K562 (cell line): ENCODE results near the gene SPSB1. TPM values are rescaled to one million over a fixed set of nuclear protein-coding genes. Genes with fewer than 3 reads are reported as not detected.

ENCODE experiments used
- ATAC-seq: fragments of 200-7000 bp; cut with Tn5 transposase; 3 replicates; pipeline ENCODE4 v1.9.1; 2020; ENCODE audit warnings: moderate library complexity
- BruUV-seq: library from RNA; stranded (reverse); fragments of 400-500 nt; replicated peaks from 2 replicates; lab custom pipeline; 2021; lab: Mats Ljungman, UMichigan
- CTCF ChIA-PET: fragments of 300-600 bp; formaldehyde crosslinking; extraction: SDS; loops from one replicate; lab custom pipeline; 2021; ENCODE audit warnings: low intra/inter-chr PET ratio; lab: Yijun Ruan, JAX
- POLR2A ChIA-PET: fragments of 300-600, 350-650 bp; sonication (Branson Sonifier 250); formaldehyde crosslinking; extraction: SDS; loops from one replicate; lab custom pipeline; 2021; ENCODE audit warnings: antibody characterized with exemption, inconsistent platforms; lab: Yijun Ruan, JAX
- DNase-seq, 4 experiments: peaks; one replicate each; pipeline versions ENCODE4 v3.0.0 to v3.0.0-alpha.2; 2011 to 2018; ENCODE audit warnings: low spot score in 3 of 4, mixed read lengths in 3 of 4; ENCODE audit errors: extremely low read depth in 1 of 4
- FAIRE-seq: peaks from 2 replicates; lab custom pipeline; 2011; peaks lifted over from hg19 to GRCh38; lab: Jason Lieb, UNC
- H2AFZ ChIP-seq: 2 replicates; pipeline ENCODE4 v1.6.0; 2011; ENCODE audit warnings: low read depth, low read length, control low read depth, inconsistent platforms
- H3K27ac ChIP-seq: fragments of 200-600 bp; 3 replicates; pipeline ENCODE4 v1.8.0; 2011; ENCODE audit warnings: low read depth, mild to moderate bottlenecking, control low read depth, inconsistent platforms, low read length, moderate library complexity, mixed read lengths; ENCODE audit errors: extremely low read depth
- H3K27me3 ChIP-seq, 2 experiments: fragments of 300-600 bp in 1 of 2; 2 replicates in 1 of 2; 3 replicates in 1 of 2; pipeline versions ENCODE4 v1.6.0 to v1.8.0; 2011; ENCODE audit warnings: inconsistent platforms in 2 of 2, low read length in 2 of 2, mild to moderate bottlenecking in 1 of 2, mixed read lengths in 1 of 2, moderate library complexity in 1 of 2; ENCODE audit not compliant: control insufficient read depth in 2 of 2, insufficient read depth in 2 of 2
- H3K36me3 ChIP-seq: fragments of 300-600 bp; 3 replicates; pipeline ENCODE4 v1.8.0; 2011; ENCODE audit warnings: mild to moderate bottlenecking, low read length, inconsistent platforms; ENCODE audit not compliant: control insufficient read depth, insufficient read depth
- H3K4me1 ChIP-seq, 2 experiments: fragments of 200-600 bp in 1 of 2; replicated peaks in 1 of 2; 2 replicates in 1 of 2; 3 replicates in 1 of 2; pipeline versions ENCODE4 v1.5.1 to v1.8.0; 2011; ENCODE audit warnings: inconsistent platforms in 2 of 2, low read length in 2 of 2, mild to moderate bottlenecking in 1 of 2, mixed read lengths in 1 of 2, moderate library complexity in 1 of 2; ENCODE audit not compliant: control insufficient read depth in 2 of 2, insufficient read depth in 2 of 2
- H3K4me2 ChIP-seq: 2 replicates; pipeline ENCODE4 v1.6.1; 2011; ENCODE audit warnings: low read length, control low read depth, inconsistent platforms, mixed read lengths; ENCODE audit not compliant: insufficient read depth
- H3K4me3 ChIP-seq: fragments of 200-600 bp; sonication (generic), shearing (Covaris generic); 2 replicates; pipeline ENCODE4 v1.5.1; 2016; ENCODE audit warnings: control low read depth, inconsistent platforms
- H3K79me2 ChIP-seq: fragments of 200-600 bp; 3 replicates; pipeline ENCODE4 v1.8.0; 2011; ENCODE audit warnings: low read length, inconsistent platforms; ENCODE audit not compliant: control insufficient read depth, insufficient read depth
- H3K9ac ChIP-seq, 2 experiments: 2 replicates each; pipeline versions ENCODE4 v1.6.0 to v1.6.1; 2011; ENCODE audit warnings: low read depth in 2 of 2, low read length in 2 of 2, control low read depth in 1 of 2, inconsistent platforms in 1 of 2, mild to moderate bottlenecking in 1 of 2, mixed read lengths in 1 of 2; ENCODE audit not compliant: insufficient read depth in 1 of 2
- H3K9me1 ChIP-seq: one replicate; pipeline ENCODE4 v1.6.0; 2011; ENCODE audit warnings: inconsistent platforms, mild to moderate bottlenecking, low read length, moderate library complexity; ENCODE audit not compliant: control insufficient read depth, insufficient read depth
- H3K9me3 ChIP-seq: replicated peaks from 2 replicates; pipeline ENCODE4 v1.5.1; 2011; ENCODE audit warnings: low read depth, low read length, inconsistent platforms; ENCODE audit not compliant: control insufficient read depth, insufficient read depth
- H4K20me1 ChIP-seq: replicated peaks from 2 replicates; pipeline ENCODE4 v1.6.1; 2011; ENCODE audit warnings: low read length, inconsistent platforms, mixed read lengths; ENCODE audit not compliant: control insufficient read depth, insufficient read depth
- CBX1 ChIP-seq: sonication (generic); IDR thresholded peaks from 2 replicates; pipeline ENCODE4 v1.6.1; 2016; ENCODE audit warnings: antibody characterized with exemption, low read depth, mild to moderate bottlenecking
- ZNF766 ChIP-seq: fragments of 200-800 bp; sonication (Bioruptor generic); conservative IDR thresholded peaks from 2 replicates; pipeline ENCODE4 v1.6.1; 2016; ENCODE audit warnings: missing genetic modification characterization, missing compliant biosample characterization
- WGBS: fragments of 100-300 bp; shearing (Covaris generic); methylation state at CpG from one replicate; pipeline ENCODE4 v1.1.6; 2016; ENCODE audit warnings: low coverage, mixed read lengths; ENCODE audit not compliant: insufficient coverage; ENCODE audit errors: missing lambda C conversion rate; 5-methylcytosine and 5-hydroxymethylcytosine counted together
- in situ Hi-C: fragments of 300-500 bp; cut with MboI; formaldehyde crosslinking; loops from 4 replicates; pipeline ENCODE4 v1.15.0; 2018; ENCODE audit warnings: inconsistent platforms, mixed read lengths
- intact Hi-C: fragments of 100-400 bp; cut with micrococcal nuclease; formaldehyde crosslinking; loops from 2 replicates; pipeline ENCODE4 v1.14.2; 2022
- polyA plus RNA-seq, 8 experiments: library from polyadenylated mRNA; depleted of rRNA in 4 of 8; stranded (reverse) in 5 of 8; unstranded in 3 of 8; fragments of >200 nt; fragmentation: Nextera tagmentation in 2 of 8; fragmentation: Illumina TruSeq in 1 of 8; extraction: Ambion mirVana in 2 of 8; extraction: Trizol in 1 of 8; gene quantifications; 2 replicates each; pipeline versions ENCODE4 v1.2.1 to v1.2.3, GENCODE V29; 2011 to 2014; ENCODE audit warnings: inconsistent platforms in 1 of 8, missing spikeins in 1 of 8
- total RNA-seq, 7 experiments: library from RNA; depleted of rRNA in 6 of 7; stranded (reverse); fragments of >200 nt in 6 of 7; fragmentation: Illumina TruSeq in 2 of 7; extraction: Trizol in 2 of 7; gene quantifications; 2 replicates each; pipeline versions ENCODE4 v1.2.1 to v1.2.3, GENCODE V29; 2011 to 2021; ENCODE audit warnings: low replicate concordance in 1 of 7
- TF ChIP-seq, protein P1 (sequence below): fragments of 250-450 bp; sonication (Bioruptor Pico); IDR thresholded peaks from 2 replicates; pipeline ENCODE4 v1.8.0; 2021; ENCODE audit warnings: moderate library complexity, mild to moderate bottlenecking, inconsistent platforms
- TF ChIP-seq, protein P2 (sequence below), 2 experiments: IDR thresholded peaks; 2 replicates each; pipeline ENCODE4 v1.6.1; 2012; ENCODE audit warnings: improper control_type of control experiment in 2 of 2, low read depth in 2 of 2, low read length in 2 of 2, borderline replicate concordance in 1 of 2
- TF ChIP-seq, protein P3 (sequence below): sonication (generic); formaldehyde crosslinking; IDR thresholded peaks from 2 replicates; pipeline ENCODE4 v1.8.1; 2023; ENCODE audit warnings: mild to moderate bottlenecking, missing genetic modification reagents

SPSB1 gene
- total and polyA plus RNA-seq, 9 of the 15 experiments (the other 6 are each of a cell fraction or from before 2014, with no cell fraction given), result 0.06 to 0.35 (median 0.14) TPM; not detected in 6

DNA sequence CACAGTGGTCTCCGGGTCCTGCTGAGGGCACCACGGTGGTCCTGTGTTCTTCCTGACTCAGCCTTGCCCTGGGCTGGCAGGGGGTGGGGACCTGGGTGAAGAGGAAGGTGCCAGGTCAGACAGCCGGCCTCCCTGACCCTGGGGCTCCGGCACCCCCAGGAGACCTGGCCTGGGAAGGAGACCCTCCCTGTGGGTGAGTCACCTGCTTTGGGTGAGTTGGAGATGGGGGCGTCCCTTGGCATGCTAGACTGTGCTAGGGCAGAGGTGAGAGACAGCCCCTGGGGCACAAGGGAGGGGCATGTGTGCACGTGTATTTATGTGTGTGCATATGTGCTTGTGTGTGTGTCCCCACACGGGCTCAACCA is 23.4 kb downstream of the SPSB1 start:
- intact Hi-C loops, result no loop called here
- BruUV-seq, result no TSS peak
- no peak for DNase-seq
- H3K27me3 ChIP-seq, result peaks cover 53 to 96% of the 10 kb centered on the region in 2 experiments; a peak in 4 of 5 replicates
- H3K4me1 ChIP-seq, result peaks cover 0 to 26% of the 10 kb centered on the region in 2 experiments; a peak in 4 of 5 replicates
- no peak overlapping the region for H3K27ac ChIP-seq
- H3K4me2 ChIP-seq, result no peak overlapping the region
- TF ChIP-seq, protein P1, sequence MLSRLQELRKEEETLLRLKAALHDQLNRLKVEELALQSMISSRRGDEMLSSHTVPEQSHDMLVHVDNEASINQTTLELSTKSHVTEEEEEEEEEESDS (CRISPR knock-in tag), result no peak
- TF ChIP-seq, all 486 proteins: peak for 0
- peaks cover 28% of the 10 kb centered on the region for H4K20me1 ChIP-seq
- no peak for ATAC-seq
- H2AFZ ChIP-seq, result no peak overlapping the region
- no peak for FAIRE-seq
- no peaks in the 10 kb centered on the region for H3K9me1 ChIP-seq
- in situ Hi-C loops, result no loop called here
- H3K36me3 ChIP-seq, result no peaks in the 10 kb centered on the region
- no peaks in the 10 kb centered on the region for H3K9me3 ChIP-seq
- POLR2A ChIA-PET, result no interaction called here
- no peaks in the 10 kb centered on the region for H3K79me2 ChIP-seq
- CTCF ChIA-PET, result no interaction called here
- WGBS, result 8% methylated on average over 6 of the region's 7 CpGs
- H3K9ac ChIP-seq, result 0 out of 4 replicates have a peak overlapping the region, but pooled peaks of 1 of the 2 experiments have one; percentile 38
- H3K4me3 ChIP-seq, result no peak overlapping the region

DNA sequence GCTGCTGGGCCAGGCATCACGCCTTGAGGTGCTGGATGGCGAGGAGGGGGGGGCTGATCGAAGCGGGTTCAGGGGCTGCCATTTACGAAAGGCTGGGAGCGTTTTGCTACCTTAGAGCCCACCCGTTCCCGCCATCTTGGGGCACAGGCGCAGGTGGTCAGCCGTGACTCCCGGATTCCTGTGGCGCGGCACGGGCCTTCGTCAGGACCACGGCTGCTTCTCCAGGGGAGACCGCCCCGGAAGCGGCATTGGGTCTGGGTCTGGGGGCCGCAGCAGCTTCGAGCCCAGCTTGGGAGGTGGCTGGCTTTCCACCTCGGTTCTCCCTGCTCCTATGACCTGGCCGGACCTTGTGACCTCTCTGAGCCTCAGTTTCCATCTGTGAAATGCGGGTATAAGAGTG is 23.8 kb downstream of the SPSB1 start:
- Histone ChIP-seq H4K20me1 (peaks cover 30% of the 10 kb centered on the region), H3K36me3 (no peaks in the 10 kb centered on the region), H3K27me3 (peaks cover 56 to 96% of the 10 kb centered on the region in 2 experiments; a peak in 4 of 5 replicates), H3K4me3 (no peak overlapping the region), H3K9me1 (no peaks in the 10 kb centered on the region), H3K9ac (no peak overlapping the region), H3K79me2 (no peaks in the 10 kb centered on the region), H2AFZ (no peak overlapping the region), H3K9me3 (no peaks in the 10 kb centered on the region), H3K27ac (no peak overlapping the region), H3K4me2 (no peak overlapping the region), H3K4me1 (peaks cover 0 to 26% of the 10 kb centered on the region in 2 experiments; a peak in 4 of 5 replicates)
- DNase-seq (no peak), FAIRE-seq (no peak), ATAC-seq (no peak)
- BruUV-seq, result no TSS peak
- intact Hi-C loops, result no loop called here
- WGBS, result 41% methylated on average over 23 of the region's 24 CpGs
- ChIA-PET CTCF (no interaction called here), POLR2A (no interaction called here)
- in situ Hi-C loops, result no loop called here
- no peak for TF ChIP-seq CBX1
- TF ChIP-seq, protein P2, sequence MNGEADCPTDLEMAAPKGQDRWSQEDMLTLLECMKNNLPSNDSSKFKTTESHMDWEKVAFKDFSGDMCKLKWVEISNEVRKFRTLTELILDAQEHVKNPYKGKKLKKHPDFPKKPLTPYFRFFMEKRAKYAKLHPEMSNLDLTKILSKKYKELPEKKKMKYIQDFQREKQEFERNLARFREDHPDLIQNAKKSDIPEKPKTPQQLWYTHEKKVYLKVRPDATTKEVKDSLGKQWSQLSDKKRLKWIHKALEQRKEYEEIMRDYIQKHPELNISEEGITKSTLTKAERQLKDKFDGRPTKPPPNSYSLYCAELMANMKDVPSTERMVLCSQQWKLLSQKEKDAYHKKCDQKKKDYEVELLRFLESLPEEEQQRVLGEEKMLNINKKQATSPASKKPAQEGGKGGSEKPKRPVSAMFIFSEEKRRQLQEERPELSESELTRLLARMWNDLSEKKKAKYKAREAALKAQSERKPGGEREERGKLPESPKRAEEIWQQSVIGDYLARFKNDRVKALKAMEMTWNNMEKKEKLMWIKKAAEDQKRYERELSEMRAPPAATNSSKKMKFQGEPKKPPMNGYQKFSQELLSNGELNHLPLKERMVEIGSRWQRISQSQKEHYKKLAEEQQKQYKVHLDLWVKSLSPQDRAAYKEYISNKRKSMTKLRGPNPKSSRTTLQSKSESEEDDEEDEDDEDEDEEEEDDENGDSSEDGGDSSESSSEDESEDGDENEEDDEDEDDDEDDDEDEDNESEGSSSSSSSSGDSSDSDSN (IDR thresholded peaks at IDR 0.05; ENCODE audit: borderline replicate concordance in 1 of 2, low read depth in 2 of 2, low read length in 2 of 2), result no peak
- no peak for TF ChIP-seq ZNF766 (CRISPR knock-in tag)
- TF ChIP-seq, protein P3, sequence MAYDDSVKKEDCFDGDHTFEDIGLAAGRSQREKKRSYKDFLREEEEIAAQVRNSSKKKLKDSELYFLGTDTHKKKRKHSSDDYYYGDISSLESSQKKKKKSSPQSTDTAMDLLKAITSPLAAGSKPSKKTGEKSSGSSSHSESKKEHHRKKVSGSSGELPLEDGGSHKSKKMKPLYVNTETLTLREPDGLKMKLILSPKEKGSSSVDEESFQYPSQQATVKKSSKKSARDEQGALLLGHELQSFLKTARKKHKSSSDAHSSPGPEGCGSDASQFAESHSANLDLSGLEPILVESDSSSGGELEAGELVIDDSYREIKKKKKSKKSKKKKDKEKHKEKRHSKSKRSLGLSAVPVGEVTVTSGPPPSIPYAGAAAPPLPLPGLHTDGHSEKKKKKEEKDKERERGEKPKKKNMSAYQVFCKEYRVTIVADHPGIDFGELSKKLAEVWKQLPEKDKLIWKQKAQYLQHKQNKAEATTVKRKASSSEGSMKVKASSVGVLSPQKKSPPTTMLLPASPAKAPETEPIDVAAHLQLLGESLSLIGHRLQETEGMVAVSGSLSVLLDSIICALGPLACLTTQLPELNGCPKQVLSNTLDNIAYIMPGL, result no peak
